ENCODE results near the gene AMFR.

AMFR gene

GRCh38 chr16:56424404-56424764 is 961 bp downstream of the AMFR start:
- DNase-seq (ENCODE audit: insufficient read length, low spot score) (no peak), FAIRE-seq (no peak)

- FAIRE-seq (no peak), DNase-seq (ENCODE audit: insufficient read length, low spot score) (no peak)
Measured at GRCh38 chr16:56423584-56424403, 1.6 kb downstream of the AMFR start.

GRCh38 chr16:56422896-56423441 is 2.4 kb downstream of the AMFR start:
- no peak for DNase-seq (ENCODE audit: insufficient read length, low spot score)
- FAIRE-seq: no peak

GRCh38 chr16:56421976-56422669 is 3.2 kb downstream of the AMFR start:
- FAIRE-seq (no peak), DNase-seq (ENCODE audit: insufficient read length, low spot score) (no peak)

GRCh38 chr16:56421313-56421712 is 4.0 kb downstream of the AMFR start:
- no peak for FAIRE-seq
- no peak for DNase-seq (ENCODE audit: insufficient read length, low spot score)

- no peak for DNase-seq (ENCODE audit: insufficient read length, low spot score)
- FAIRE-seq: no peak
Measured at GRCh38 chr16:56420613-56421012, 4.7 kb downstream of the AMFR start.

GRCh38 chr16:56419740-56420548 is 5.4 kb downstream of the AMFR start:
- DNase-seq (ENCODE audit: insufficient read length, low spot score) (no peak), FAIRE-seq (no peak)

GRCh38 chr16:56417138-56417537 is 8.2 kb downstream of the AMFR start:
- DNase-seq (ENCODE audit: insufficient read length, low spot score): no peak
- FAIRE-seq: no peak

GRCh38 chr16:56415875-56416274 is 9.5 kb downstream of the AMFR start:
- FAIRE-seq: no peak
- no peak for DNase-seq (ENCODE audit: insufficient read length, low spot score)

- no peak for FAIRE-seq
Measured at GRCh38 chr16:56414366-56414765, 11.0 kb downstream of the AMFR start.

GRCh38 chr16:56413381-56413780 is 12.0 kb downstream of the AMFR start:
- no peak for FAIRE-seq

More at GRCh38 chr16:56414366-56414765, 11.0 kb downstream of the AMFR start:
- DNase-seq (ENCODE audit: insufficient read length, low spot score): no peak

GRCh38 chr16:56411624-56412023 is 13.7 kb downstream of the AMFR start:
- DNase-seq (ENCODE audit: insufficient read length, low spot score) (no peak), FAIRE-seq (peak; percentile 13)

More at GRCh38 chr16:56413381-56413780, 12.0 kb downstream of the AMFR start:
- no peak for DNase-seq (ENCODE audit: insufficient read length, low spot score)

GRCh38 chr16:56411123-56411522 is 14.2 kb downstream of the AMFR start:
- DNase-seq (ENCODE audit: insufficient read length, low spot score) (no peak), FAIRE-seq (no peak)

GRCh38 chr16:56409195-56409594 is 16.1 kb downstream of the AMFR start:
- DNase-seq (ENCODE audit: insufficient read length, low spot score) (no peak), FAIRE-seq (no peak)

- FAIRE-seq: no peak
- no peak for DNase-seq (ENCODE audit: insufficient read length, low spot score)
Measured at GRCh38 chr16:56408379-56409098, 16.8 kb downstream of the AMFR start.

GRCh38 chr16:56405977-56406672 is 19.2 kb downstream of the AMFR start:
- no peak for DNase-seq (ENCODE audit: insufficient read length, low spot score)
- no peak for FAIRE-seq

GRCh38 chr16:56401482-56401881 is 23.9 kb downstream of the AMFR start:
- no peak for FAIRE-seq

GRCh38 chr16:56400458-56400857 is 24.9 kb downstream of the AMFR start:
- no peak for FAIRE-seq
- DNase-seq (ENCODE audit: insufficient read length, low spot score): no peak

More at GRCh38 chr16:56401482-56401881, 23.9 kb downstream of the AMFR start:
- DNase-seq (ENCODE audit: insufficient read length, low spot score): no peak

GRCh38 chr16:56399486-56399885 is 25.9 kb downstream of the AMFR start:
- no peak for DNase-seq (ENCODE audit: insufficient read length, low spot score)
- no peak for FAIRE-seq

- FAIRE-seq (no peak), DNase-seq (ENCODE audit: insufficient read length, low spot score) (no peak)
Measured at GRCh38 chr16:56399047-56399446, 26.3 kb downstream of the AMFR start.
